WERI-Rb-1 (cell line): Measurements from ENCODE around the gene FKBP15.

Experiments used
- DNase-seq: peaks from one replicate; pipeline ENCODE4 v3.0.0-alpha.2; 2020
- H3K27ac ChIP-seq: fragments of 250-450 bp; sonication (Bioruptor Pico); 2 replicates; pipeline ENCODE4 v1.5.1; 2020; ENCODE audit warnings: mild to moderate bottlenecking, moderate library complexity
- H3K27me3 ChIP-seq: fragments of 250-450 bp; sonication (Bioruptor Pico); 2 replicates; pipeline ENCODE4 v1.5.1; 2021; ENCODE audit warnings: mild to moderate bottlenecking, low read depth, moderate library complexity; ENCODE audit not compliant: insufficient read depth, severe bottlenecking
- H3K36me3 ChIP-seq: fragments of 250-450 bp; sonication (Bioruptor Pico); 2 replicates; pipeline ENCODE4 v1.5.1; 2020; ENCODE audit warnings: mild to moderate bottlenecking, moderate library complexity
- H3K4me3 ChIP-seq: 2 replicates; pipeline ENCODE4 v1.5.1; 2011; ENCODE audit warnings: low read depth, mild to moderate bottlenecking, control low read depth, low read length
- H3K9me3 ChIP-seq: fragments of 250-450 bp; sonication (Bioruptor Pico); 2 replicates; pipeline ENCODE4 v1.5.1; 2021; ENCODE audit warnings: mild to moderate bottlenecking, moderate library complexity; ENCODE audit not compliant: severe bottlenecking
- CTCF ChIP-seq: IDR thresholded peaks from 2 replicates; pipeline ENCODE4 v1.5.1; 2011; ENCODE audit warnings: low read depth, mild to moderate bottlenecking, control low read depth, inconsistent platforms, low read length

FKBP15 gene

GRCh38 chr9:113156880-113157279 is 64.2 kb downstream of the FKBP15 start:
- Histone ChIP-seq H3K27ac (no peak overlapping the region), H3K4me3 (no peak overlapping the region), H3K36me3 (peaks cover 8% of the 10 kb centered on the region), H3K27me3 (no peaks in the 10 kb centered on the region), H3K9me3 (no peaks in the 10 kb centered on the region)
- peak; percentile 23 for DNase-seq
- TF ChIP-seq CTCF: peak; percentile 41; the same call in 1 of the 2 replicates

GRCh38 chr9:113155911-113156588 is 65.0 kb downstream of the FKBP15 start:
- Histone ChIP-seq H3K4me3 (no peak overlapping the region), H3K36me3 (peaks cover 7% of the 10 kb centered on the region), H3K27me3 (no peaks in the 10 kb centered on the region), H3K9me3 (no peaks in the 10 kb centered on the region), H3K27ac (no peak overlapping the region)
- no peak for DNase-seq
- TF ChIP-seq CTCF: no peak

DNA sequence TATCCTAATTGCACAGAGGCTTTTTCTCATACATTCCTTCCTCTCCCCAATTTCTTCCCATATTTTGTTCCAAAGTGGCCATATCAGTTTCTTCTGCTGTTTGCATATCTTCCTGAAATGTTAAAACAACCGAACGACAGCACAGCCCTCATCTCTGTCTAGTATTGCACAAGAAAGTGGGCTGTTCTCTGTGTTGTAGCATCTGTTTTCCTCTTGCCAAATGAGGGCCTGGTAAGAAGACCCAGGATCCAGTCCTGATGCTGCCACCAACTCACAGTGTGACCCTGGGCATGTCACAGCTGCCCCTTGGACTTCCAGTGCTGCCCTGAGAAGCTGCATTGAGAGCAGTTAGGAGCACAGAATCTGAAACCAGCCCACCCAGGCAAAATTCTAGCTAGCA is 66.1 kb downstream of the FKBP15 start:
- DNase-seq: no peak
- Histone ChIP-seq H3K9me3 (no peaks in the 10 kb centered on the region), H3K27ac (no peak overlapping the region), H3K36me3 (peaks cover 7% of the 10 kb centered on the region), H3K27me3 (no peaks in the 10 kb centered on the region), H3K4me3 (no peak overlapping the region)
- no peak for TF ChIP-seq CTCF

DNA sequence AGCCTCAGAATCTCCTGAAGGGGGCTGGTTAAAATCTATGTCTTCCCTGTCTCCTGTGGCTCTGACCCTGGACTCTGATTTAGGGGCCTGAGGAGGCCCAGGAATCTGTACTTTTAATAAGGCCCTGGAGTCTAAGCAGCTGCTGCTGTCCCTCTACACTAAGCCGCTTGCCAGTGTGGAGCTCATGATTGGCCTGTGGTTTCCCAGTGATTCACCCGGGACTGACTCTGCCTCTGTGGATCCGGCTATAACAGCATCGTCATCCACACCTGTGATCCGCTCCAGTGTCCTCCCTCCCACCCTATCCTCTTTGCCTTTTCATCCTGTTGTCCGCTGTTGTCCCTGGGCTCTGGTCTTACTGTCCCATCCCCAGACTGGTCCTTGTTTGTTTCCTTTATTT is 66.6 kb downstream of the FKBP15 start:
- peak; percentile 89 for DNase-seq
- H3K4me3 ChIP-seq: no peak overlapping the region
- no peaks in the 10 kb centered on the region for H3K9me3 ChIP-seq
- H3K27me3 ChIP-seq: no peaks in the 10 kb centered on the region
- no peak overlapping the region; the same call in 1 of the 2 replicates for H3K27ac ChIP-seq
- TF ChIP-seq CTCF: no peak
- peaks cover 7% of the 10 kb centered on the region for H3K36me3 ChIP-seq

- no peak for DNase-seq
- TF ChIP-seq CTCF: no peak
- Histone ChIP-seq H3K27ac (no peak overlapping the region), H3K9me3 (no peaks in the 10 kb centered on the region), H3K36me3 (peaks cover 4% of the 10 kb centered on the region), H3K27me3 (no peaks in the 10 kb centered on the region), H3K4me3 (no peak overlapping the region)
Observed at GRCh38 chr9:113153599-113153998, 67.5 kb downstream of the FKBP15 start.

- Histone ChIP-seq H3K27ac (no peak overlapping the region), H3K4me3 (no peak overlapping the region), H3K9me3 (no peaks in the 10 kb centered on the region), H3K27me3 (no peaks in the 10 kb centered on the region), H3K36me3 (no peaks in the 10 kb centered on the region)
- TF ChIP-seq CTCF: no peak
- DNase-seq: no peak
Observed at GRCh38 chr9:113152699-113153098, 68.4 kb downstream of the FKBP15 start.
